Measurements from ENCODE around the gene PALM3.

Gene PALM3

GRCh38 chr19:14089662-14090508 is 28.0 kb upstream of the PALM3 start:
- peak; percentile 77 for DNase-seq (ENCODE audit: low spot score)

- no peak for DNase-seq (ENCODE audit: low spot score)
Observed at GRCh38 chr19:14089412-14089661, 27.5 kb upstream of the PALM3 start.

GRCh38 chr19:14088634-14089411 is 26.9 kb upstream of the PALM3 start:
- DNase-seq (ENCODE audit: low spot score), result no peak

- no peak for DNase-seq (ENCODE audit: low spot score)
Observed at GRCh38 chr19:14086098-14086497, 24.2 kb upstream of the PALM3 start.

- no peak for DNase-seq (ENCODE audit: low spot score)
Observed at GRCh38 chr19:14085309-14085995, 23.6 kb upstream of the PALM3 start, which contains the start of gene C19orf67. TSS of gene C19orf67 (minus strand) at chr19:14085783. CDS start at chr19:14085627, 156 bp downstream.

GRCh38 chr19:14082675-14082960 is 20.7 kb upstream of the PALM3 start:
- no peak for DNase-seq (ENCODE audit: low spot score)

GRCh38 chr19:14081797-14082674 is 20.2 kb upstream of the PALM3 start:
- DNase-seq (ENCODE audit: low spot score), result no peak

GRCh38 chr19:14080887-14081796 is 19.3 kb upstream of the PALM3 start:
- peak; percentile 92 for DNase-seq (ENCODE audit: low spot score)

GRCh38 chr19:14078411-14078810 is 16.5 kb upstream of the PALM3 start:
- no peak for DNase-seq (ENCODE audit: low spot score)

- DNase-seq (ENCODE audit: low spot score), result no peak
Observed at GRCh38 chr19:14073925-14074838, 12.3 kb upstream of the PALM3 start.

GRCh38 chr19:14073261-14073924 is 11.5 kb upstream of the PALM3 start:
- peak; percentile 84 for DNase-seq (ENCODE audit: low spot score)

- DNase-seq (ENCODE audit: low spot score), result peak; percentile 54
Observed at GRCh38 chr19:14072535-14073260, 10.8 kb upstream of the PALM3 start, which contains the start of gene MISP3. TSS of gene MISP3 (plus strand) at chr19:14072786. CDS start at chr19:14073310, 524 bp downstream.

GRCh38 chr19:14070268-14071050 is 8.6 kb upstream of the PALM3 start:
- no peak for DNase-seq (ENCODE audit: low spot score)

GRCh38 chr19:14066134-14066533 is 4.3 kb upstream of the PALM3 start:
- DNase-seq (ENCODE audit: low spot score), result no peak

GRCh38 chr19:14063105-14063504 is 1.2 kb upstream of the PALM3 start:
- no peak for DNase-seq (ENCODE audit: low spot score)

- no peak for DNase-seq (ENCODE audit: low spot score)
Observed at GRCh38 chr19:14062558-14062855, 631 bp upstream of the PALM3 start.

GRCh38 chr19:14061081-14061749 is 661 bp downstream of the PALM3 start:
- DNase-seq (ENCODE audit: low spot score), result no peak
